Gastroesophageal sphincter (tissue), 4 donors: ENCODE measurements around the gene HOXA6. TPM values are rescaled to one million over a fixed set of nuclear protein-coding genes. Genes with fewer than 3 reads are reported as not detected.
A peak's percentile ranks its signal among the peaks of the same experiment; 100 is the strongest.

Experiments
- ATAC-seq: fragments of 150-250 bp; one replicate; pipeline ENCODE4 v1.9.1; 2016; ENCODE audit warnings: mild to moderate bottlenecking, moderate library complexity
- H3K27ac ChIP-seq, 4 donors: fragments of 200-600 bp; sonication (generic) in 3 of 4; 1 replicate in 3 of 4; 2 replicates in 1 of 4; pipeline ENCODE4 v1.5.1; 2016 to 2019
- H3K27me3 ChIP-seq: fragments of 200-600 bp; sonication (generic); one replicate; pipeline ENCODE4 v1.5.1; 2019
- H3K36me3 ChIP-seq, 2 donors: fragments of 200-600 bp; sonication (generic); one replicate each; pipeline ENCODE4 v1.5.1; 2019; ENCODE audit warnings: control low read depth in 1 of 2
- H3K4me1 ChIP-seq, 3 donors: fragments of 200-600 bp; sonication (generic); 1 replicate in 2 of 3; 2 replicates in 1 of 3; pipeline ENCODE4 v1.5.1; 2016 to 2019; ENCODE audit warnings: control low read depth in 2 of 3
- H3K4me3 ChIP-seq, 2 donors: fragments of 200-600 bp; sonication (generic); one replicate each; pipeline ENCODE4 v1.5.1; 2019; ENCODE audit warnings: mild to moderate bottlenecking in 1 of 2, moderate library complexity in 1 of 2
- H3K9me3 ChIP-seq, 3 donors: fragments of 200-600 bp; sonication (generic); one replicate each; pipeline ENCODE4 v1.5.1; 2017 to 2019; ENCODE audit warnings: control low read depth in 2 of 3
- EP300 ChIP-seq: sonication (generic); formaldehyde crosslinking; IDR thresholded peaks from one replicate; pipeline ENCODE4 v1.6.1; 2017; ENCODE audit warnings: antibody characterized with exemption, mild to moderate bottlenecking
- POLR2A ChIP-seq, 2 donors: fragments of 450-650 bp; IDR thresholded peaks; one replicate each; pipeline ENCODE4 v1.6.1; 2017; ENCODE audit warnings: antibody characterized with exemption in 2 of 2, mild to moderate bottlenecking in 2 of 2, moderate library complexity in 1 of 2
- POLR2AphosphoS5 ChIP-seq: sonication (generic); formaldehyde crosslinking; IDR thresholded peaks from one replicate; pipeline ENCODE4 v1.6.1; 2017; ENCODE audit warnings: antibody characterized with exemption
- WGBS, 2 donors: methylation state at CpG; one replicate each; pipeline ENCODE4 v1.1.5; 2018; ENCODE audit warnings: low coverage in 1 of 2; 5-methylcytosine and 5-hydroxymethylcytosine counted together
- total RNA-seq, 4 donors: library from RNA; depleted of rRNA; stranded (reverse); fragments of >200 nt; gene quantifications; one replicate each; pipeline ENCODE4 v1.1.0, GENCODE V29; 2016
- TF ChIP-seq, protein P1 (sequence below), 4 experiments: fragments of 200-600 bp in 2 of 4; fragments of 450-650 bp in 2 of 4; sonication (generic) in 1 of 4; IDR thresholded peaks; one replicate each; pipeline ENCODE4 v1.5.1; 2017 to 2019; ENCODE audit warnings: antibody characterized with exemption in 4 of 4, mild to moderate bottlenecking in 2 of 4, moderate library complexity in 2 of 4

HOXA6 gene
- total RNA-seq: 10 to 100 TPM in 1 of 4 donors, under 1 TPM in 1, not detected in 2; 0.46 to 12.7 TPM

- Histone ChIP-seq H3K4me1 (peaks cover 0 to 47% (median 11%) of the 10 kb centered on the region in 3 donors), H3K27me3 (peaks cover 46% of the 10 kb centered on the region), H3K27ac (peak within 1 kb of the TSS in 3 of 4 donors; percentile 32 to 99 (median 36)), H3K9me3 (no peaks in the 10 kb centered on the region), H3K4me3 (peak within 1 kb of the TSS; percentile 2 to 43), H3K36me3 (no peaks in the 10 kb centered on the region)
- 33 to 77% methylated on average over 1 to 13 of the region's 63 CpGs for WGBS, 2 donors
- TF ChIP-seq POLR2AphosphoS5 (peak; percentile 46), POLR2A (IDR thresholded peaks at IDR 0.05) (no peak)
- ATAC-seq: no peak
Observed at GRCh38 chr7:27147199-27148030, at the start of gene HOXA6. Gene HOXA6, minus strand, starts transcription at chr7:27147774. Its CDS starts 25 bp downstream, at chr7:27147749.

- no peaks in the 10 kb centered on the region for H3K9me3 ChIP-seq
- 1 to 9% methylated on average over 5 to 6 of the region's 6 CpGs for WGBS, 2 donors
- peaks cover 0 to 55% (median 23%) of the 10 kb centered on the region in 3 donors for H3K4me1 ChIP-seq
- H3K27ac ChIP-seq: no peak overlapping the region
- no peak for ATAC-seq
- TF ChIP-seq POLR2A (IDR thresholded peaks at IDR 0.05) (no peak), POLR2AphosphoS5 (peak; percentile 8)
- TF ChIP-seq, protein P1, sequence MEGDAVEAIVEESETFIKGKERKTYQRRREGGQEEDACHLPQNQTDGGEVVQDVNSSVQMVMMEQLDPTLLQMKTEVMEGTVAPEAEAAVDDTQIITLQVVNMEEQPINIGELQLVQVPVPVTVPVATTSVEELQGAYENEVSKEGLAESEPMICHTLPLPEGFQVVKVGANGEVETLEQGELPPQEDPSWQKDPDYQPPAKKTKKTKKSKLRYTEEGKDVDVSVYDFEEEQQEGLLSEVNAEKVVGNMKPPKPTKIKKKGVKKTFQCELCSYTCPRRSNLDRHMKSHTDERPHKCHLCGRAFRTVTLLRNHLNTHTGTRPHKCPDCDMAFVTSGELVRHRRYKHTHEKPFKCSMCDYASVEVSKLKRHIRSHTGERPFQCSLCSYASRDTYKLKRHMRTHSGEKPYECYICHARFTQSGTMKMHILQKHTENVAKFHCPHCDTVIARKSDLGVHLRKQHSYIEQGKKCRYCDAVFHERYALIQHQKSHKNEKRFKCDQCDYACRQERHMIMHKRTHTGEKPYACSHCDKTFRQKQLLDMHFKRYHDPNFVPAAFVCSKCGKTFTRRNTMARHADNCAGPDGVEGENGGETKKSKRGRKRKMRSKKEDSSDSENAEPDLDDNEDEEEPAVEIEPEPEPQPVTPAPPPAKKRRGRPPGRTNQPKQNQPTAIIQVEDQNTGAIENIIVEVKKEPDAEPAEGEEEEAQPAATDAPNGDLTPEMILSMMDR (IDR thresholded peaks at IDR 0.05): peak in 3 of 4 experiments; percentile 59 to 68 (median 66)
- no peak overlapping the region for H3K4me3 ChIP-seq
- H3K36me3 ChIP-seq: no peaks in the 10 kb centered on the region
- peaks cover 100% of the 10 kb centered on the region for H3K27me3 ChIP-seq
Observed at GRCh38 chr7:27196287-27196767, 48.8 kb upstream of the HOXA6 start.

- H3K4me3 ChIP-seq: no peak overlapping the region
- WGBS, 2 donors: 34 to 35% methylated on average over 8 to 9 of the region's 9 CpGs
- TF ChIP-seq POLR2A (IDR thresholded peaks at IDR 0.05) (no peak), EP300 (no peak), POLR2AphosphoS5 (no peak)
- TF ChIP-seq, protein P1 (IDR thresholded peaks at IDR 0.05): no peak
- no peaks in the 10 kb centered on the region for H3K36me3 ChIP-seq
- H3K27ac ChIP-seq: no peak overlapping the region
- H3K9me3 ChIP-seq: no peaks in the 10 kb centered on the region
- no peak for ATAC-seq
- peaks cover 0 to 40% (median 18%) of the 10 kb centered on the region in 3 donors for H3K4me1 ChIP-seq
- H3K27me3 ChIP-seq: peaks cover 100% of the 10 kb centered on the region
Observed at GRCh38 chr7:27194686-27195379, 47.3 kb upstream of the HOXA6 start.

- 24 to 46% methylated on average over 2 of the region's 2 CpGs for WGBS, 2 donors
- peaks cover 100% of the 10 kb centered on the region for H3K27me3 ChIP-seq
- no peak overlapping the region for H3K27ac ChIP-seq
- H3K4me3 ChIP-seq: no peak overlapping the region
- H3K9me3 ChIP-seq: no peaks in the 10 kb centered on the region
- no peaks in the 10 kb centered on the region for H3K36me3 ChIP-seq
- peaks cover 0 to 39% (median 14%) of the 10 kb centered on the region in 3 donors for H3K4me1 ChIP-seq
- TF ChIP-seq, protein P1 (IDR thresholded peaks at IDR 0.05): no peak
- TF ChIP-seq POLR2AphosphoS5 (no peak), POLR2A (IDR thresholded peaks at IDR 0.05) (no peak), EP300 (no peak)
- no peak for ATAC-seq
Observed at GRCh38 chr7:27194002-27194352, 46.4 kb upstream of the HOXA6 start.

DNA sequence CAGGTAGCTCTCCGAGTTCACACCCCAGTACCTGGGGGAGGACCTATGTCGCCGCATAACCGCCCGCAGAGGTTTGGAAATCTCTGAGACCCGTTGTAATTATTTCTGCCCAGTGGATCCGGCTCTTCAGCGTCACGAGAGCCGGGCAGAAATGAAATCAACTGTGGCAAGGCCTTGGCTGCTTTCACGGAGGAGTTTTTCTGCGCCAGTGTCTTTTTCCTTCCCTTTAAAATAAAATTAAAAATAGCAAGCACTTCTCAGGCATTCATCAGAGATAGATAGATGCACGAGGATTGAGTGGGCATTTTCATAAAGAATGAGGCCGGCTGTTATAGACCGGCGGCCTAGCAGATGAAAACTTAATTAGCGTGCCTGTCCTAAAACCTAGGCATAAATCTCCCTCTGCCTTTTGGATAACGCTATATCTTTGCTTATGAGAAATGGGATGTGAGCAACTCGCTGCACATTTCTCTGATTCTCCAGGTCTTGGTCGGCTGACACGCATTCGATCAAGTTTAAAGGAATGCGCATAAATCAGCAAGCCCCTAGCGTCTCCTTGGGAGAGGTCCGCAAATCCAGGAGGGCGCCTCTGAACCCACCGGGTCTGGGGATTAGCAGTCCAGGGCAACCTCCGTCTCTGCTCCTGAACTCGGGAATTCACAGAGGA lies 45.9 kb upstream of the HOXA6 start:
- Histone ChIP-seq H3K9me3 (no peaks in the 10 kb centered on the region), H3K27ac (no peak overlapping the region), H3K4me1 (peaks cover 0 to 39% (median 15%) of the 10 kb centered on the region in 3 donors), H3K27me3 (peaks cover 100% of the 10 kb centered on the region), H3K36me3 (no peaks in the 10 kb centered on the region), H3K4me3 (peak overlapping the region in 1 of 2 donors; percentile 27)
- no peak for ATAC-seq
- WGBS, 2 donors: 19% methylated on average over 10 to 15 of the region's 29 CpGs
- TF ChIP-seq EP300: no peak
- no peak for TF ChIP-seq POLR2AphosphoS5
- TF ChIP-seq, protein P1 (IDR thresholded peaks at IDR 0.05): no peak
- TF ChIP-seq POLR2A (IDR thresholded peaks at IDR 0.05): no peak
